ENCODE data around the gene ANKRD33. TPM values are rescaled to one million over a fixed set of nuclear protein-coding genes. Genes with fewer than 3 reads are reported as not detected.

Gene ANKRD33
- total RNA-seq, 6 experiments from 2014 or later, result not detected

DNA sequence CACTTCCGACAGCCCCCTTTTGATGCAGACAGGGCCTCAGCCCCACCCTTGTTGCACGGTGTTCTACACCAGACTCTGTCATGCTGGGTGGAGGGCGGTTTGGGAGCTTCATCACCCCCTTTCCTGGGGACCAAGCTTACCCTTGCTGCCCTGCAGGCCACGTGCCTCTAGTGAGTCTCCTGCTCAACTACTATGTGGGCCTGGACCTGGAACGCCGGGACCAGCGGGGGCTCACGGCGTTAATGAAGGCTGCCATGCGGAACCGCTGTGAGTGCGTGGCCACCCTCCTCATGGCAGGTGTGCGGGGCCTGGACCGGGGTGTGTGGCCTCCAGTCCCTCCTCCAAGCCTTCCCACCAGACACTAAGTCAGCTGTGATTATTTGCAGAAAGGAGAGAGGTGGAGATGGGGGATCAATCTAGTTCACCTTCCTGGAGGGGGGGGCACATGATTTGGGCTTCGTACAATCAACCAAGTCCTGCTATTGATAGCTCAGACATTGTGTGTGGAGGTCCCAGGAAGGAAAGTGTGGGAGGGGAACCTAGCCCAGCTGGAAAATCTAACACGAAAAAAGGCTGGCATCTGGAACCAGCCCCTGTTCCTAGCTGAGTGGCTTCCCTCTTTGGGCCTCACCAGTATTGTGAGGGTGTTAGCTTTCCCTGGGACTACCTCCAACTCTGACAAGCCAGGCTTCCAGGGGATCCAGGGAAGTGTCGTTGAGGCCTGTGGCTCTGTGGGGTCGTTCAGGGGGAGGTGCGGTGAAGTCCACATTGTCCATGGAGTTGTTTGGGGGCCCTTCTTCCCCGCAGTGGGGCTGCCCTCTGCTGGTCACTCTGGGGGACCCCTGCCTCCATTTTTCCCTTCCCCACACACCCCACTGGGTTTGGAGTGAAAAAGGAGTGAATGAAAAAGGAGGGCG, 1.6 kb downstream of the ANKRD33 start:
- Mint-ChIP-seq H3K27ac (no peak overlapping the region), H3K9me3 (no peaks in the 10 kb centered on the region), H3K36me3 (ENCODE audit: low read depth) (peaks cover 8% of the 10 kb centered on the region; the same call in 1 of the 2 replicates), H3K4me3 (no peak overlapping the region), H3K27me3 (ENCODE audit: insufficient read depth) (no peaks in the 10 kb centered on the region), H3K4me1 (ENCODE audit: low read depth) (peaks cover 27% of the 10 kb centered on the region)
- no peak for DNase-seq
- TF ChIP-seq, protein P1, sequence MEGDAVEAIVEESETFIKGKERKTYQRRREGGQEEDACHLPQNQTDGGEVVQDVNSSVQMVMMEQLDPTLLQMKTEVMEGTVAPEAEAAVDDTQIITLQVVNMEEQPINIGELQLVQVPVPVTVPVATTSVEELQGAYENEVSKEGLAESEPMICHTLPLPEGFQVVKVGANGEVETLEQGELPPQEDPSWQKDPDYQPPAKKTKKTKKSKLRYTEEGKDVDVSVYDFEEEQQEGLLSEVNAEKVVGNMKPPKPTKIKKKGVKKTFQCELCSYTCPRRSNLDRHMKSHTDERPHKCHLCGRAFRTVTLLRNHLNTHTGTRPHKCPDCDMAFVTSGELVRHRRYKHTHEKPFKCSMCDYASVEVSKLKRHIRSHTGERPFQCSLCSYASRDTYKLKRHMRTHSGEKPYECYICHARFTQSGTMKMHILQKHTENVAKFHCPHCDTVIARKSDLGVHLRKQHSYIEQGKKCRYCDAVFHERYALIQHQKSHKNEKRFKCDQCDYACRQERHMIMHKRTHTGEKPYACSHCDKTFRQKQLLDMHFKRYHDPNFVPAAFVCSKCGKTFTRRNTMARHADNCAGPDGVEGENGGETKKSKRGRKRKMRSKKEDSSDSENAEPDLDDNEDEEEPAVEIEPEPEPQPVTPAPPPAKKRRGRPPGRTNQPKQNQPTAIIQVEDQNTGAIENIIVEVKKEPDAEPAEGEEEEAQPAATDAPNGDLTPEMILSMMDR (IDR thresholded peaks at IDR 0.05), result peak; percentile 70

DNA sequence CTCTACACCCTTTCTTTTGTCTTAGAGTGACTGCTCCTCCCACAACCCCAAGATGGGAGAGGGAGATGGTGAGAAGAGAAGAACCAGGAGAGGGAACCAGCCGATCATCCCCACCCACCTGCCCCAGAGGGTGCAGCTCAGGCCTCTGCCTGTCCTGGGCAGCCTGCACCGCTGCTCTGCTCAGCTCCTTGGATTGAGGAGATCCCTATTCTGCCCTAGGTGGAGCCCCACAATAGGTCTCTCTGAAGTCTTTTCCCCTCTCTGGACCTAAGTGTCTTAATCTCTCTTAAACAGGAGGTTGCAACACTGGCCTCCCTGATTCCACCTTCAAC, 2.2 kb downstream of the ANKRD33 start:
- Mint-ChIP-seq H3K27me3 (ENCODE audit: insufficient read depth) (no peaks in the 10 kb centered on the region), H3K9me3 (no peaks in the 10 kb centered on the region), H3K4me3 (no peak overlapping the region), H3K27ac (no peak overlapping the region), H3K36me3 (ENCODE audit: low read depth) (peaks cover 1% of the 10 kb centered on the region; the same call in 1 of the 2 replicates), H3K4me1 (ENCODE audit: low read depth) (peaks cover 27% of the 10 kb centered on the region)
- DNase-seq, result no peak
- TF ChIP-seq, protein P1 (IDR thresholded peaks at IDR 0.05), result no peak; the same call in none of the 2 replicates

GRCh38 chr12:51890511-51891171, 2.7 kb downstream of the ANKRD33 start:
- Mint-ChIP-seq H3K27me3 (ENCODE audit: insufficient read depth) (no peaks in the 10 kb centered on the region), H3K27ac (no peak overlapping the region), H3K9me3 (no peaks in the 10 kb centered on the region), H3K4me3 (no peak overlapping the region), H3K4me1 (ENCODE audit: low read depth) (peaks cover 26% of the 10 kb centered on the region), H3K36me3 (ENCODE audit: low read depth) (no peaks in the 10 kb centered on the region)
- DNase-seq, result no peak
- TF ChIP-seq, protein P1 (IDR thresholded peaks at IDR 0.05), result no peak

DNA sequence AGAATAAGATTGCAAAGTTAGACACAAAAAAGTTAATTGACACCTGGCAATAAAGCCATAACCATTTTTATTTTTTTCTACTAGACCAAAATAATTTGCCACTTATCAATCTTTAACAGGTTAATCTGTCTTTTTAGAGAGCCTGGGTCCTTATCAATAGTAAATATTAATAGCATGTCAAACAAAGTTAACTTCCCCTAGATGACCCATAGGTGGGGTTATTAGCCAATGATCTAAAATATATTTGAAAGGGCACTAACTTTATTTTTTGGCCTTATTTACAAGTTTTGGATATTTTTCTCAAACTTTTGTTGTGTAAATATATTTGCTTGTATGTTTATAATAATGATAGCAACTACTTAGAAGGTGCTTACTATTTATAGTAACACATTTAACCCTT, 3.9 kb downstream of the ANKRD33 start:
- H3K9me3 Mint-ChIP-seq, result no peaks in the 10 kb centered on the region
- no peak overlapping the region for H3K4me3 Mint-ChIP-seq
- H3K27me3 Mint-ChIP-seq (ENCODE audit: insufficient read depth), result no peaks in the 10 kb centered on the region
- H3K36me3 Mint-ChIP-seq (ENCODE audit: low read depth), result no peaks in the 10 kb centered on the region
- H3K27ac Mint-ChIP-seq, result no peak overlapping the region
- peaks cover 19% of the 10 kb centered on the region for H3K4me1 Mint-ChIP-seq (ENCODE audit: low read depth)
- no peak for DNase-seq
- TF ChIP-seq, protein P1 (IDR thresholded peaks at IDR 0.05), result peak; percentile 77

DNA sequence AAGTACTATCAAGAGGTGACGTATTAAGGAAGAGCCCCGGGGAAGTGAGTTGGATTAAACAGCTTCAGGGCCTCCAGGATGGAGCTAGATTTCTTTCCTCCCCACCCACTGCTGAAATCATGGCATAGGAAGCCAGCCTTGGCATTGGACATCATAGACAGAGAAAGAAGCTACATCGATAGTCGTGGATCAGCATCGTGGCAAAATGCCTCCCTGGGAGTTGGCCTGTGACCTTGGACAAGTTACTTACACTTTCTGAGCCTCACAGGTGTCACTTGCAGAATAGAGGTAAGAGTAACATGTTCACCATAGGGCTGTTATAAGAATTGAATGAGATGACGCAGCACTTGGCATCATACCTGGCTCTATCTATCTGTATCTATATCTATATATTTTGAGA, 5.9 kb downstream of the ANKRD33 start:
- H3K27ac Mint-ChIP-seq, result no peak overlapping the region
- no peaks in the 10 kb centered on the region for H3K9me3 Mint-ChIP-seq
- DNase-seq, result no peak
- H3K27me3 Mint-ChIP-seq (ENCODE audit: insufficient read depth), result peaks cover 2% of the 10 kb centered on the region
- no peak overlapping the region for H3K4me3 Mint-ChIP-seq
- no peaks in the 10 kb centered on the region for H3K36me3 Mint-ChIP-seq (ENCODE audit: low read depth)
- H3K4me1 Mint-ChIP-seq (ENCODE audit: low read depth), result peaks cover 30% of the 10 kb centered on the region
- TF ChIP-seq, protein P1 (IDR thresholded peaks at IDR 0.05), result no peak

Data from HFFc6 (cell line).